HepG2 (cell line): ENCODE measurements around the gene SCYGR5. TPM values are rescaled to one million over a fixed set of nuclear protein-coding genes. Genes with fewer than 3 reads are reported as not detected.

Experiments
- GFI1 ChIP-seq: sonication (generic); formaldehyde crosslinking; IDR thresholded peaks from 2 replicates; pipeline ENCODE4 v1.5.0; 2020; ENCODE audit warnings: missing genetic modification reagents, mild to moderate bottlenecking, borderline replicate concordance
- KLF6 ChIP-seq: IDR thresholded peaks from 2 replicates; pipeline ENCODE4 v1.8.0; 2016; ENCODE audit warnings: missing biosample characterization, missing genetic modification reagents
- MAF1 ChIP-seq: sonication (generic); formaldehyde crosslinking; IDR thresholded peaks from 2 replicates; pipeline ENCODE4 v1.5.0; 2020; ENCODE audit warnings: missing genetic modification reagents, borderline replicate concordance
- NFYB ChIP-seq: sonication (generic); formaldehyde crosslinking; IDR thresholded peaks from 2 replicates; pipeline ENCODE4 v1.4.0; 2020; ENCODE audit warnings: missing genetic modification reagents
- NR2F6 ChIP-seq, 2 experiments: IDR thresholded peaks; 2 replicates each; pipeline ENCODE4 v1.6.1; 2016; ENCODE audit warnings: antibody characterized with exemption in 1 of 2, mild to moderate bottlenecking in 1 of 2
- REPIN1 ChIP-seq: sonication (generic); formaldehyde crosslinking; IDR thresholded peaks from 2 replicates; pipeline ENCODE4 v1.8.0; 2022; ENCODE audit warnings: missing genetic modification reagents, low read depth, mild to moderate bottlenecking, borderline replicate concordance
- RFXANK ChIP-seq: IDR thresholded peaks from 2 replicates; pipeline ENCODE4 v1.6.1; 2016
- SIN3A ChIP-seq: IDR thresholded peaks from 2 replicates; pipeline ENCODE4 v1.6.1; 2011; ENCODE audit warnings: low read depth, mild to moderate bottlenecking, control low read depth, low read length, borderline replicate concordance
- SOX6 ChIP-seq, 2 experiments: fragments of 450-650 bp in 1 of 2; sonication (generic) in 1 of 2; formaldehyde crosslinking in 1 of 2; IDR thresholded peaks; 2 replicates each; pipeline versions ENCODE4 v1.4.0 to v1.6.1; 2017 to 2020; ENCODE audit warnings: antibody characterized with exemption in 1 of 2, mild to moderate bottlenecking in 1 of 2, missing genetic modification reagents in 1 of 2
- ZNF207 ChIP-seq: fragments of 450-650 bp; IDR thresholded peaks from 2 replicates; pipeline ENCODE4 v1.6.1; 2016; ENCODE audit warnings: antibody characterized with exemption, borderline replicate concordance
- ZNF430 ChIP-seq: sonication (generic); formaldehyde crosslinking; IDR thresholded peaks from 2 replicates; pipeline ENCODE4 v1.9.0; 2021; ENCODE audit warnings: mild to moderate bottlenecking, missing genetic modification reagents
- ZNF558 ChIP-seq: sonication (generic); formaldehyde crosslinking; IDR thresholded peaks from 2 replicates; pipeline ENCODE4 v1.9.0; 2022; ENCODE audit warnings: mild to moderate bottlenecking, missing genetic modification reagents, borderline replicate concordance
- ZNF607 ChIP-seq: sonication (generic); formaldehyde crosslinking; IDR thresholded peaks from 2 replicates; pipeline ENCODE4 v1.5.1; 2020; ENCODE audit warnings: missing genetic modification reagents, mild to moderate bottlenecking, borderline replicate concordance
- ZNF678 ChIP-seq: sonication (generic); formaldehyde crosslinking; IDR thresholded peaks from 2 replicates; pipeline ENCODE4 v1.4.0; 2020; ENCODE audit warnings: mild to moderate bottlenecking, missing genetic modification reagents
- ZNF75D ChIP-seq: sonication (generic); formaldehyde crosslinking; IDR thresholded peaks from 2 replicates; pipeline ENCODE4 v1.8.1; 2023; ENCODE audit warnings: missing genetic modification reagents, mild to moderate bottlenecking, borderline replicate concordance
- ZNF83 ChIP-seq: sonication (generic); formaldehyde crosslinking; IDR thresholded peaks from 2 replicates; pipeline ENCODE4 v1.4.0; 2020; ENCODE audit warnings: missing genetic modification reagents, mild to moderate bottlenecking, borderline replicate concordance
- ZNF883 ChIP-seq: sonication (generic); formaldehyde crosslinking; IDR thresholded peaks from 2 replicates; pipeline ENCODE4 v1.5.1; 2020; ENCODE audit warnings: mild to moderate bottlenecking, missing genetic modification reagents; ENCODE audit errors: not compliant biosample characterization
- polyA plus RNA-seq, 8 experiments: library from polyadenylated mRNA; depleted of rRNA in 3 of 8; stranded (reverse) in 7 of 8; unstranded in 1 of 8; fragments of >200 nt; fragmentation: Illumina TruSeq in 4 of 8; extraction: Trizol in 4 of 8; gene quantifications; 2 replicates each; pipeline versions ENCODE4 v1.2.1 to v1.2.3, GENCODE V29; 2011 to 2016; ENCODE audit warnings: low read depth in 4 of 8, missing spikeins in 1 of 8, mixed read lengths in 1 of 8; ENCODE audit not compliant: insufficient read depth in 1 of 8
- total RNA-seq, 5 experiments: library from RNA; depleted of rRNA; stranded (reverse); fragments of >200 nt; fragmentation: Illumina TruSeq; extraction: Trizol; gene quantifications; 2 replicates each; pipeline ENCODE4 v1.2.3, GENCODE V29; 2016; ENCODE audit warnings: low read depth in 1 of 5
- TF ChIP-seq, protein P1 (sequence below): sonication (generic); formaldehyde crosslinking; IDR thresholded peaks from 2 replicates; pipeline ENCODE4 v1.5.1; 2020; ENCODE audit warnings: mild to moderate bottlenecking, missing genetic modification reagents, borderline replicate concordance
- TF ChIP-seq, protein P2 (sequence below): sonication (generic); formaldehyde crosslinking; IDR thresholded peaks from 2 replicates; pipeline ENCODE4 v1.4.0; 2020; ENCODE audit warnings: mild to moderate bottlenecking, missing genetic modification reagents
- TF ChIP-seq, protein P3 (sequence below): sonication (generic); formaldehyde crosslinking; IDR thresholded peaks from 2 replicates; pipeline ENCODE4 v1.5.0; 2020; ENCODE audit warnings: mild to moderate bottlenecking, low read depth, missing genetic modification reagents, borderline replicate concordance
- TF ChIP-seq, protein P4 (sequence below): IDR thresholded peaks from 2 replicates; pipeline ENCODE4 v1.6.1; 2016; ENCODE audit warnings: low read depth
- TF ChIP-seq, protein P5 (sequence below): sonication (generic); formaldehyde crosslinking; IDR thresholded peaks from 2 replicates; pipeline ENCODE4 v1.8.0; 2023; ENCODE audit warnings: mild to moderate bottlenecking, missing genetic modification reagents

Gene SCYGR5
- total and polyA plus RNA-seq, 2 of the 13 experiments (the other 11 are each of a cell fraction or from before 2014, with no cell fraction given), result not detected

DNA sequence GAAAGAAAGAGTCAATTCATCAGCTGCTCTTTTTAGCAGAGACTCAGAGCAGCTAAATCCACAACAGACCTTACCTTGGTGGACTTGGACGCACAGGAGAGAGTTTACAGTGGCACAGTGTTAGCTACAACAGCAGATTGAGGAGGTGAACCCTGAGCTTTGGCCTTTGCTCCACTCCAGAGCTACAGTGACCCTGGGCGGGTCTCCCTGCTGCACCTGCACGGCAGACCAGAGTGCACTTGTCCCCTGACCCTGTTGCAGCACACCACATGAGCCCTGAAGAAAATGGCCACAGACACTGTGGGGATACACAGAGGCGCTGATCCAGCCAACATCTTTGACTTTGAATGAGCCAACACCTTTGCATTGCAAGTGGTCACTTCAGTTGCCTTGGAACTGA is 40.3 kb downstream of the SCYGR5 start (continued):
- TF ChIP-seq, protein P1, sequence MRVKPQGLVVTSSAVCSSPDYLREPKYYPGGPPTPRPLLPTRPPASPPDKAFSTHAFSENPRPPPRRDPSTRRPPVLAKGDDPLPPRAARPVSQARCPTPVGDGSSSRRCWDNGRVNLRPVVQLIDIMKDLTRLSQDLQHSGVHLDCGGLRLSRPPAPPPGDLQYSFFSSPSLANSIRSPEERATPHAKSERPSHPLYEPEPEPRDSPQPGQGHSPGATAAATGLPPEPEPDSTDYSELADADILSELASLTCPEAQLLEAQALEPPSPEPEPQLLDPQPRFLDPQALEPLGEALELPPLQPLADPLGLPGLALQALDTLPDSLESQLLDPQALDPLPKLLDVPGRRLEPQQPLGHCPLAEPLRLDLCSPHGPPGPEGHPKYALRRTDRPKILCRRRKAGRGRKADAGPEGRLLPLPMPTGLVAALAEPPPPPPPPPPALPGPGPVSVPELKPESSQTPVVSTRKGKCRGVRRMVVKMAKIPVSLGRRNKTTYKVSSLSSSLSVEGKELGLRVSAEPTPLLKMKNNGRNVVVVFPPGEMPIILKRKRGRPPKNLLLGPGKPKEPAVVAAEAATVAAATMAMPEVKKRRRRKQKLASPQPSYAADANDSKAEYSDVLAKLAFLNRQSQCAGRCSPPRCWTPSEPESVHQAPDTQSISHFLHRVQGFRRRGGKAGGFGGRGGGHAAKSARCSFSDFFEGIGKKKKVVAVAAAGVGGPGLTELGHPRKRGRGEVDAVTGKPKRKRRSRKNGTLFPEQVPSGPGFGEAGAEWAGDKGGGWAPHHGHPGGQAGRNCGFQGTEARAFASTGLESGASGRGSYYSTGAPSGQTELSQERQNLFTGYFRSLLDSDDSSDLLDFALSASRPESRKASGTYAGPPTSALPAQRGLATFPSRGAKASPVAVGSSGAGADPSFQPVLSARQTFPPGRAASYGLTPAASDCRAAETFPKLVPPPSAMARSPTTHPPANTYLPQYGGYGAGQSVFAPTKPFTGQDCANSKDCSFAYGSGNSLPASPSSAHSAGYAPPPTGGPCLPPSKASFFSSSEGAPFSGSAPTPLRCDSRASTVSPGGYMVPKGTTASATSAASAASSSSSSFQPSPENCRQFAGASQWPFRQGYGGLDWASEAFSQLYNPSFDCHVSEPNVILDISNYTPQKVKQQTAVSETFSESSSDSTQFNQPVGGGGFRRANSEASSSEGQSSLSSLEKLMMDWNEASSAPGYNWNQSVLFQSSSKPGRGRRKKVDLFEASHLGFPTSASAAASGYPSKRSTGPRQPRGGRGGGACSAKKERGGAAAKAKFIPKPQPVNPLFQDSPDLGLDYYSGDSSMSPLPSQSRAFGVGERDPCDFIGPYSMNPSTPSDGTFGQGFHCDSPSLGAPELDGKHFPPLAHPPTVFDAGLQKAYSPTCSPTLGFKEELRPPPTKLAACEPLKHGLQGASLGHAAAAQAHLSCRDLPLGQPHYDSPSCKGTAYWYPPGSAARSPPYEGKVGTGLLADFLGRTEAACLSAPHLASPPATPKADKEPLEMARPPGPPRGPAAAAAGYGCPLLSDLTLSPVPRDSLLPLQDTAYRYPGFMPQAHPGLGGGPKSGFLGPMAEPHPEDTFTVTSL (CRISPR knock-in tag), result peak; percentile 78
- TF ChIP-seq REPIN1 (CRISPR knock-in tag) (peak; percentile 79), GFI1 (CRISPR knock-in tag) (peak; percentile 55; the same call in 1 of the 2 replicates), SOX6 (IDR thresholded peaks at IDR 0.05) (no peak), SOX6 (CRISPR knock-in tag; IDR thresholded peaks at IDR 0.05) (peak; percentile 68), ZNF678 (peak; percentile 73; the same call in 1 of the 2 replicates), ZNF83 (no peak), SIN3A (no peak), NR2F6 (IDR thresholded peaks at IDR 0.05) (peak; percentile 87), NR2F6 (CRISPR knock-in tag; IDR thresholded peaks at IDR 0.05) (peak; percentile 89), ZNF75D (CRISPR knock-in tag) (no peak), RFXANK (CRISPR knock-in tag) (no peak), ZNF558 (CRISPR knock-in tag) (no peak), NFYB (CRISPR knock-in tag) (no peak), ZNF607 (CRISPR knock-in tag) (no peak), ZNF883 (CRISPR knock-in tag) (no peak), ZNF430 (CRISPR knock-in tag) (peak; percentile 73), ZNF207 (no peak), MAF1 (CRISPR knock-in tag) (no peak), KLF6 (CRISPR knock-in tag) (no peak)
- TF ChIP-seq, protein P2, sequence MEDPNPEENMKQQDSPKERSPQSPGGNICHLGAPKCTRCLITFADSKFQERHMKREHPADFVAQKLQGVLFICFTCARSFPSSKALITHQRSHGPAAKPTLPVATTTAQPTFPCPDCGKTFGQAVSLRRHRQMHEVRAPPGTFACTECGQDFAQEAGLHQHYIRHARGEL (CRISPR knock-in tag), result no peak
- TF ChIP-seq, protein P3, sequence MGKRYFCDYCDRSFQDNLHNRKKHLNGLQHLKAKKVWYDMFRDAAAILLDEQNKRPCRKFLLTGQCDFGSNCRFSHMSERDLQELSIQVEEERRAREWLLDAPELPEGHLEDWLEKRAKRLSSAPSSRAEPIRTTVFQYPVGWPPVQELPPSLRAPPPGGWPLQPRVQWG (CRISPR knock-in tag), result no peak
- TF ChIP-seq, protein P4, sequence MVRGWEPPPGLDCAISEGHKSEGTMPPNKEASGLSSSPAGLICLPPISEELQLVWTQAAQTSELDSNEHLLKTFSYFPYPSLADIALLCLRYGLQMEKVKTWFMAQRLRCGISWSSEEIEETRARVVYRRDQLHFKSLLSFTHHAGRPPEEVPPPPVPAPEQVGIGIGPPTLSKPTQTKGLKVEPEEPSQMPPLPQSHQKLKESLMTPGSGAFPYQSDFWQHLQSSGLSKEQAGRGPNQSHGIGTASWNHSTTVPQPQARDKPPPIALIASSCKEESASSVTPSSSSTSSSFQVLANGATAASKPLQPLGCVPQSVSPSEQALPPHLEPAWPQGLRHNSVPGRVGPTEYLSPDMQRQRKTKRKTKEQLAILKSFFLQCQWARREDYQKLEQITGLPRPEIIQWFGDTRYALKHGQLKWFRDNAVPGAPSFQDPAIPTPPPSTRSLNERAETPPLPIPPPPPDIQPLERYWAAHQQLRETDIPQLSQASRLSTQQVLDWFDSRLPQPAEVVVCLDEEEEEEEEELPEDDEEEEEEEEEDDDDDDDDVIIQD (CRISPR knock-in tag), result peak; percentile 66; the same call in 1 of the 2 replicates
- TF ChIP-seq, protein P5, sequence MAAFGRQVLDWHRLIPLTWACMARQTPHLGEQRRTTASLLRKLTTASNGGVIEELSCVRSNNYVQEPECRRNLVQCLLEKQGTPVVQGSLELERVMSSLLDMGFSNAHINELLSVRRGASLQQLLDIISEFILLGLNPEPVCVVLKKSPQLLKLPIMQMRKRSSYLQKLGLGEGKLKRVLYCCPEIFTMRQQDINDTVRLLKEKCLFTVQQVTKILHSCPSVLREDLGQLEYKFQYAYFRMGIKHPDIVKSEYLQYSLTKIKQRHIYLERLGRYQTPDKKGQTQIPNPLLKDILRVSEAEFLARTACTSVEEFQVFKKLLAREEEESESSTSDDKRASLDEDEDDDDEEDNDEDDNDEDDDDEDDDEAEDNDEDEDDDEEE (CRISPR knock-in tag), result no peak
